ENCODE data around the gene MTA2.
A peak's percentile ranks its signal among the peaks of the same experiment; 100 is the strongest.

The MTA2 gene

GRCh38 chr11:62574363-62575071 lies 27.1 kb downstream of the MTA2 start (continued):
- TF ChIP-seq ZNF394 (tag by site-specific recombination; IDR thresholded peaks at IDR 0.05; ENCODE audit: borderline replicate concordance) (peak; percentile 80; the same call in 1 of the 2 replicates), ZNF416 (tag by site-specific recombination; IDR thresholded peaks at IDR 0.05) (no peak), ZNF747 (tag by site-specific recombination; IDR thresholded peaks at IDR 0.05) (no peak), GFI1B (tag by site-specific recombination; IDR thresholded peaks at IDR 0.05) (no peak), ZBTB48 (tag by site-specific recombination; IDR thresholded peaks at IDR 0.05) (peak; percentile 68), EGR2 (tag by site-specific recombination; IDR thresholded peaks at IDR 0.05; ENCODE audit: low read depth) (peak; percentile 79), ZNF501 (tag by site-specific recombination; IDR thresholded peaks at IDR 0.05) (0 out of 2 replicates have a peak, but pooled peaks have one; percentile 23)

- Histone ChIP-seq H3K36me3 (ENCODE audit: control insufficient read depth in 2 of 2, insufficient read depth in 1 of 2, low read length in 2 of 2) (peaks cover 19 to 89% of the 10 kb centered on the region in 2 experiments; a peak in 2 of 3 replicates), H3K27ac (ENCODE audit: extremely low read depth, low read depth, low read length) (peak within 1 kb of the TSS; percentile 99), H3K9me3 (ENCODE audit: control insufficient read depth, insufficient read depth, low read depth, low read length) (no peaks in the 10 kb centered on the region), H3K4me3 (ENCODE audit: low read depth, low read length) (peak within 1 kb of the TSS; percentile 90), H3K4me1 (ENCODE audit: control insufficient read depth, insufficient read depth, low read length) (no peaks in the 10 kb centered on the region)
- POLR2A ChIA-PET: interaction anchor here (0.6 to 2.2 kb wide), 62 partner anchors 8 to 1612 kb away, joined by 3 to 113 read pairs (median 5); partner anchors contain the start of genes AHNAK, B3GAT3, C11orf98 and CSKMT
- CTCF ChIA-PET: interaction anchor here (0.7 to 1.5 kb wide), 6 partner anchors 13 to 155 kb away, joined by 3 to 13 read pairs (median 4); no protein-coding TSS in a partner anchor
- TF ChIP-seq ZNF624 (tag by site-specific recombination; IDR thresholded peaks at IDR 0.05): no peak
- peak; percentile 32 for TF ChIP-seq ZBTB26 (tag by site-specific recombination; optimal IDR thresholded peaks at IDR 0.05)
- TF ChIP-seq ZNF660 (tag by site-specific recombination; IDR thresholded peaks at IDR 0.05): peak; percentile 75
- TF ChIP-seq KLF9 (tag by site-specific recombination; IDR thresholded peaks at IDR 0.05; ENCODE audit: low read depth): peak; percentile 88
- TF ChIP-seq SP7 (tag by site-specific recombination; IDR thresholded peaks at IDR 0.05): peak; percentile 56; the same call in 1 of the 2 replicates
- no peak for TF ChIP-seq ZNF19 (tag by site-specific recombination; IDR thresholded peaks at IDR 0.05; ENCODE audit: low read depth)
- no peak for TF ChIP-seq ZNF239 (tag by site-specific recombination; IDR thresholded peaks at IDR 0.05)
- no peak for TF ChIP-seq ZNF555 (tag by site-specific recombination; conservative IDR thresholded peaks at IDR 0.05)
- TF ChIP-seq ZNF24 (tag by site-specific recombination; IDR thresholded peaks at IDR 0.05): 0 out of 2 replicates have a peak, but pooled peaks have one; percentile 17
- 0 out of 2 replicates have a peak, but pooled peaks have one; percentile 63 for TF ChIP-seq ZBTB7A (tag by site-specific recombination; IDR thresholded peaks at IDR 0.05; ENCODE audit: low read depth)
- 0 out of 2 replicates have a peak, but pooled peaks have one; percentile 9 for TF ChIP-seq ZBTB17 (tag by site-specific recombination; IDR thresholded peaks at IDR 0.05)
- TF ChIP-seq YY1 (tag by site-specific recombination; IDR thresholded peaks at IDR 0.05): peak; percentile 92
- no peak for TF ChIP-seq ZNF549 (tag by site-specific recombination; IDR thresholded peaks at IDR 0.05)
- TF ChIP-seq ZNF324 (tag by site-specific recombination; IDR thresholded peaks at IDR 0.05): peak; percentile 6; the same call in 1 of the 2 replicates
- peak; percentile 13; the same call in 1 of the 2 replicates for TF ChIP-seq ZEB2 (tag by site-specific recombination; IDR thresholded peaks at IDR 0.05)
- no peak for TF ChIP-seq ZNF768 (tag by site-specific recombination; IDR thresholded peaks at IDR 0.05)
- TF ChIP-seq ZNF335 (tag by site-specific recombination; conservative IDR thresholded peaks at IDR 0.05): peak; percentile 35; the same call in 1 of the 2 replicates
- TF ChIP-seq WT1 (tag by site-specific recombination; IDR thresholded peaks at IDR 0.05): 0 out of 2 replicates have a peak, but pooled peaks have one; percentile 20
- TF ChIP-seq ZNF350 (tag by site-specific recombination; IDR thresholded peaks at IDR 0.05): no peak
- TF ChIP-seq ZNF76 (tag by site-specific recombination; IDR thresholded peaks at IDR 0.05; ENCODE audit: borderline replicate concordance, low read depth): peak; percentile 54; the same call in 1 of the 2 replicates
- TF ChIP-seq ZNF202 (tag by site-specific recombination; IDR thresholded peaks at IDR 0.05; ENCODE audit: borderline replicate concordance): no peak
- TF ChIP-seq ZNF26 (tag by site-specific recombination; IDR thresholded peaks at IDR 0.05): no peak
- TF ChIP-seq ZNF2 (tag by site-specific recombination; IDR thresholded peaks at IDR 0.05): peak; percentile 83
- no peak for TF ChIP-seq ZNF529 (tag by site-specific recombination; IDR thresholded peaks at IDR 0.05; ENCODE audit: insufficient replicate concordance)
- TF ChIP-seq ZNF792 (tag by site-specific recombination; IDR thresholded peaks at IDR 0.05): 0 out of 2 replicates have a peak, but pooled peaks have one; percentile 42
- peak; percentile 26; the same call in 1 of the 2 replicates for TF ChIP-seq ZNF184 (tag by site-specific recombination; IDR thresholded peaks at IDR 0.05)
- peak; percentile 57; the same call in 1 of the 2 replicates for TF ChIP-seq KLF10 (tag by site-specific recombination; IDR thresholded peaks at IDR 0.05)
Observed at GRCh38 chr11:62573592-62574362, 27.9 kb downstream of the MTA2 start, which contains the start of gene EEF1G. Gene EEF1G (minus strand): TSS chr11:62573891. CDS start chr11:62573842, 49 bp downstream.

All from HEK293 (cell line).